Central memory CD4-positive, alpha-beta T cell (primary cell): ENCODE results near the gene ZNF121.

Source experiments
- DNase-seq: peaks from one replicate; pipeline ENCODE4 v3.0.0; 2022

The ZNF121 gene

DNA sequence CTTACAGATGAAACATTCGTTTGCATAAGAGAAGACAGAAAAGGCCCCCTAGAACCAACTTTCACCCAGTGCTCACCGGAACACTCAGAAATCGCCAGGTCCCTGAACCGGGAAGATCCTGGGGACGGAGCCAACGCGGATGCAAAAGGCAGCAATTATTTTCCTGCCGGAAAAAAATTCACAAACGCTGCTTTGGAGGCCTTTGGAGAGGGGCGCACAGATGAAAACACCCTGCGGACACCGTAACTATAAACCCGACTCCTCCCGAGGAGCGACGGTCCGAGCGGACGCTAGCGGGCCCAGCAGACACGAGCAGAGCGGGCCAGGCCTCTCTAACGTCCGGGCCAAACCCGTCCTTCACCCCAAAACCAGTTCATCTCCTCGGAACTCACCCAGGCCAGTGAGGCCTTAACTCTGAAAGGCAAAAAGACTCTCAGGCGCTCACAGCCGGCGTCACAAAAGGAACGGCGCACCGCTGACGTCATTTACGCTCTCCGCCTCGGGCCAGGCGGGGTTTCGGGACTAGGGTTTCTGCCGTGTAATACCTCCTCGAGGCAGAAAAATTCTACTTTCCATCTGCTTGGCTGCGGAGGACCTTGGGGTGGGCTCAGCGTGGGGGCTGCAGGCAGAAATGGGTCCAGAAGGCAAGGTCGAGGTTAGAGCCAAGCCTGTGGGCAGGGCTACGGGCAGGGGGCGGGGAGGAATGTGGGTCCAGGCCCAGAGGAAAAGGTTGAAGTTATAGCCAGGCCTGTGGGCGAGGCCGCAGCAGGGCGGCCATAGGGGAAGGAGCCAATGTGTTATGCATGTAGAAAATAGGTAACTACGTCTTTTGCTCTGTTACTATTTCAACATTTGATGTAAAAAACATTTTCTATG lies 45.9 kb downstream of the ZNF121 start, which contains the start of gene ZNF426:
Gene ZNF426, minus strand, starts transcription at position 463 of the 876 bp plus-strand sequence. CDS start 2,413 bp downstream, outside the sequence.
- DNase-seq, result peak; percentile 80

DNA sequence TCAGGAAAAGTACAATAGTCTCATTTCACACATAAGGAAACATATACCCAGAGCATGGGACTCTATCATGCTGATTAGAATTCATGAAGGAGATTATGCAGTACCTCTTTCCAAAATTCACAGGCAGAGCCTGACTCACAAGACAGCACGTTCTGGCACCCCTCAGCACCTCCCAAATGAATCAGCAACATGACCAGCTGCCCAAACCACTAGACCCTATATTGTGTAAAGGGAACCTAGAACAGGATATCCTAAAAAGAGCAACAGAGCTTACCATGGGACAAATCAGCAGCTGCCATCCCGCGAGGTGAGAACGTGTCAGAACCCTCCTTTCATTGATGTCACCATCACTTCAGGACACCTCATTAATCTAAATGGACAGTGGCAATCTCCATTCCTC lies 48.4 kb downstream of the ZNF121 start:
- no peak for DNase-seq

DNA sequence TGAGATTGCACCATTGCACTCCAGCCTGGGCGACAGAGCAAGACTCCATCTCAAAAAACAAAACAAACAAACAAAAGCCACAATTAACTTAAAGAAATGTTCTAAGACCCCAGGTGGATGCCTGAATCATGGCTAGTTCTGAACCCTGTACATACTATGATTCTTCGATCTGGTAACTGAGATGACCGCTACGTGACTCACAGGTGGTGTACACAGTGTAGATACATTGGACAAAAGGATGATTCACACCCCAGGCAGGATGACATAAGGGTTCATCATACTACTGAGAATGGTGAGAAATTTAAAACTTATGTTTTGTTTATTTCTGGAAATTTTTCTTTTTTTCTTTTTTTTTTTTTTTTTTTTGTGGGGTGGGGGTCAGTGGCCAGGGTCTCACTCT lies 52.4 kb downstream of the ZNF121 start:
- DNase-seq, result no peak

DNA sequence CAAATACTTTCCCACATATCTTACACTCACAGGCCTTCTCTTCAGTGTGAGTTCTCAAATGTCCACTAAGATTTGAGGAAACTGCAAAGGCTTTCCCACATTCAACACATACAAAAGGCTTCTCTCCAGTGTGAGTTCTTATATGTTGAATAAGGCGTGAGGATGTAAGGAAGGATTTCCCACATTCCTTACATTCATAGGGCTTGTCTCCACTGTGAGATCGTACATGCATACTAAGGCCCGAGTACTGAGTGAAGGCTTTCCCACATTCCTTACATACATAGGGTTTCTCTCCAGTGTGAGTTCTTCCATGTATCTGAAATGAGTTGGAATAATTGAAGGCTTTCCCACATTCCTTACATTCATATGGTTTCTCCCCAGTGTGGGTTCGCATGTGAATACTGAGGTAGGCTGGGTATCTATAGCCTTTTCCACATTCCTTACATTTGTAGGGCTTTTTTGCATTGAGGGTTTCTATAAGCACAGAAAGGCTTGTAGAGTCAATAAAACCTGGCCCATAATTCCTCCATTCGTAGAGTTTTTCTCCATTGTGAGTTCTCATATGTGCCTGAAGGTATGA lies 55.5 kb downstream of the ZNF121 start:
- no peak for DNase-seq

DNA sequence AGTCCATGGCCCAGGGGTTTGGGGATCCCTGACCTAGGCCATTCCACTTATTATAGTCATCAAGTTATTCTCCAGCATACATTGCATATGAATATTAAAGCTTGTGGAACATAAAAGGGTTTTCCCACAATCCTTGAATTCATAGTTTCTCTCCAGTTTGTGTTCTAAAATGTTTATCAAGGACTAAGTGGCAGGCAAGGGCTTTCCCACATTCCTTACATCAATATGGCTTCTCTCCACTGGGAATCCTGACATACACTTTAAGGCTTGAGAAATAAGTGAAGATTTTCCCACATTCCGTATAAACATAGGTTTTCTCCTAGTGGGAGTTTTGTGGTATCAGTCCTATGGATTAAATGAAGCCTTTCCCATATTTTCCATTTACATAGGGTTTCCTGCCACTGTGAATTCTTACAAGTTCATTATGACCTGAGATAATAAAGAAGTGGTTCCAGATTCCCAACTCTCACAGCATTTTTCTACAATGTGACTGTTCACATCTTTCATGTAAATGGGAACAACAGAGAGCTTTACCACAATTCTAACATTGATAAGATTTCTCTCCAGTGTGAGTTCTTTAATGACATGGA lies 60.3 kb downstream of the ZNF121 start:
- no peak for DNase-seq
